Progenitor cell of endocrine pancreas (in vitro differentiated cells): ENCODE measurements around the gene ANKRD63. TPM values are rescaled to one million over a fixed set of nuclear protein-coding genes. Genes with fewer than 3 reads are reported as not detected.

Experiments
- DNase-seq: peaks from one replicate; pipeline ENCODE4 v3.0.0; 2021; ENCODE audit warnings: low spot score; ENCODE audit not compliant: unreplicated experiment
- H3K27ac Mint-ChIP-seq: 2 replicates; pipeline ENCODE4 v1.8.0; 2021; ENCODE audit warnings: mild to moderate bottlenecking, moderate library complexity, mixed read lengths
- H3K27me3 Mint-ChIP-seq: 2 replicates; pipeline ENCODE4 v1.8.0; 2021; ENCODE audit warnings: mixed read lengths
- H3K36me3 Mint-ChIP-seq: 2 replicates; pipeline ENCODE4 v1.8.0; 2022; ENCODE audit warnings: mixed read lengths; ENCODE audit not compliant: insufficient read depth
- H3K4me1 Mint-ChIP-seq: 2 replicates; pipeline ENCODE4 v1.8.0; 2021; ENCODE audit warnings: low read depth, mixed read lengths
- H3K4me3 Mint-ChIP-seq: 2 replicates; pipeline ENCODE4 v1.8.0; 2021; ENCODE audit warnings: low read depth, mild to moderate bottlenecking, moderate library complexity, mixed read lengths
- H3K9me3 Mint-ChIP-seq: 2 replicates; pipeline ENCODE4 v1.8.0; 2021; ENCODE audit warnings: low read depth, mixed read lengths
- CTCF ChIP-seq: fragments of 200-600 bp; sonication (generic); IDR thresholded peaks from one replicate; pipeline ENCODE4 v1.5.0; 2021; ENCODE audit warnings: antibody characterized with exemption, mild to moderate bottlenecking; ENCODE audit not compliant: unreplicated experiment
- total RNA-seq: library from RNA; stranded (reverse); gene quantifications from 2 replicates; pipeline ENCODE4 v1.2.1, GENCODE V29; 2021

Gene ANKRD63
- total RNA-seq, 1 donor from 2014 or later, result not detected

DNA sequence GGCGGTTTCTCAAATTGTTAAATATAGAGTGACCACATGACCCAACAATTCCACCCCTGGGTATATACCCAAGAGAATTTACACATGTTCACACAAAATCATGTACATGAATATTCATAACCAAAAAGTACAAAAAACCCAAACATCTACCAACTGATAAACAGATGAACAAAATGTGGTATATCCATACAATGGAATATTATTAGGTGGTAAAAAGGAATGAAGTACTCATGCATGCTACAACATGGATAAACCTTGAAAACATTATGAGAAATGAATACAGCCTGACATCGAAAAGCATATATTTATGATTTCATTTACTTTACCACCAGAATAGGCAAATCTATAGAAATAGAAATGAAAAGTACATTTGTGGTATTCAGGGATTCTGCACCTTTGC is 17.5 kb upstream of the ANKRD63 start:
- Mint-ChIP-seq H3K9me3 (peaks cover 3% of the 10 kb centered on the region), H3K27ac (no peak overlapping the region), H3K4me3 (no peak overlapping the region), H3K36me3 (no peaks in the 10 kb centered on the region), H3K27me3 (peaks cover 53% of the 10 kb centered on the region), H3K4me1 (peaks cover 5% of the 10 kb centered on the region)
- no peak for TF ChIP-seq CTCF
- no peak for DNase-seq

DNA sequence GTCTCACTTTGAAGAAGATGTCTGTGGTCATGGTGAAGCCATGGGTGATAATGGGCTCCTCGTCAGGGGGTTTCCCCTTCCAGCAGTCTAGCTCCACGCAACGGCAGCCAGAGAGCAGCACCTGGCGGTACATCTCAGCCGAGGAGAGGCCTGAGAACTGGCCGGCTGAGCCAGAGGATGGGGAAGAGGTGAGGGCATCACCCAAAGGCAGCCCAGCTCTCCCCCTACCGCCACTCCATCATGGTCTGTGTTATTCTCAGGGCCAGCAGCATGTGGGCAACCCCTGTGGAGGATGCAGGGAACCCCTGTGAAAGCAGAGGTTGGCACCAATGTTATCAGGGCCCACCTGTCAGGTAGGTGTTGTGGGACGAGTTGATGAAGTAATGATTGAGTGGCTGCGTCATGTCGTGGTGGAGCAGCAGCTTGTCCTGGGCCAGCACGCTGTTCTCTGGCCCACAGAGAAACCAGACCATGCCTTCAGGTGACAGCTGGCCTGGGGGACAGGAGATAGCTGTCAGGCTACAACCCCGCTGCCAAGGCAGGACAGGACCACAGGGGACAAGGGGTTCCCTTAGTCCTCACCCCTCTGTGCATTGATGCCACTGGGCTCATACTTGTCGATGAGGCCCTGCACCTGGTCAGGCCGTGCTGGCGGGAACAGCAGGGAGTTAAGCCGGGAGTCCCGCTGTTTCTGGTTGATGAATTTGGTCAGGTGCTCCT is 15.5 kb upstream of the ANKRD63 start:
- DNase-seq, result no peak

GRCh38 chr15:40297356-40297755 is 14.5 kb upstream of the ANKRD63 start:
- Mint-ChIP-seq H3K36me3 (no peaks in the 10 kb centered on the region), H3K27me3 (peaks cover 60% of the 10 kb centered on the region), H3K4me3 (no peak overlapping the region), H3K4me1 (peaks cover 5% of the 10 kb centered on the region), H3K27ac (no peak overlapping the region), H3K9me3 (peaks cover 3% of the 10 kb centered on the region)
- DNase-seq, result no peak
- TF ChIP-seq CTCF, result no peak

More for the DNA sequence above, 15.5 kb upstream of the ANKRD63 start:
- Mint-ChIP-seq H3K36me3 (no peaks in the 10 kb centered on the region), H3K9me3 (peaks cover 3% of the 10 kb centered on the region), H3K4me1 (peaks cover 5% of the 10 kb centered on the region), H3K27ac (no peak overlapping the region), H3K27me3 (peaks cover 50% of the 10 kb centered on the region), H3K4me3 (no peak overlapping the region)
- TF ChIP-seq CTCF, result no peak

GRCh38 chr15:40296561-40297230 is 13.8 kb upstream of the ANKRD63 start:
- no peak for TF ChIP-seq CTCF
- Mint-ChIP-seq H3K27ac (no peak overlapping the region), H3K27me3 (peaks cover 67% of the 10 kb centered on the region), H3K9me3 (peaks cover 3% of the 10 kb centered on the region), H3K4me1 (peaks cover 5% of the 10 kb centered on the region), H3K36me3 (no peaks in the 10 kb centered on the region), H3K4me3 (no peak overlapping the region)
- DNase-seq, result no peak

- peaks cover 66% of the 10 kb centered on the region for H3K27me3 Mint-ChIP-seq
- DNase-seq, result no peak
- TF ChIP-seq CTCF, result no peak
These were observed 13.2 kb upstream of the ANKRD63 start for GRCh38 chr15:40295877-40296560.

More at GRCh38 chr15:40295877-40296560, 13.2 kb upstream of the ANKRD63 start:
- no peak overlapping the region for H3K4me3 Mint-ChIP-seq
- peaks cover 3% of the 10 kb centered on the region for H3K9me3 Mint-ChIP-seq
- H3K27ac Mint-ChIP-seq, result no peak overlapping the region
- H3K4me1 Mint-ChIP-seq, result peaks cover 3% of the 10 kb centered on the region
- no peaks in the 10 kb centered on the region for H3K36me3 Mint-ChIP-seq
